Ascending aorta (tissue), 2 donors: ENCODE measurements around the gene POLR2L. TPM values are rescaled to one million over a fixed set of nuclear protein-coding genes. Genes with fewer than 3 reads are reported as not detected.

Experiments used
- DNase-seq, 2 donors: peaks; one replicate each; pipeline ENCODE4 v3.0.0-alpha.2; 2019; ENCODE audit warnings: low spot score in 2 of 2
- H3K27ac ChIP-seq, 2 donors: fragments of 200-600 bp; sonication (generic); one replicate each; pipeline ENCODE4 v1.5.1; 2016 to 2017; ENCODE audit warnings: mild to moderate bottlenecking in 1 of 2
- H3K27me3 ChIP-seq: fragments of 200-600 bp; sonication (generic); one replicate; pipeline ENCODE4 v1.5.1; 2017
- H3K36me3 ChIP-seq, 2 donors: fragments of 200-600 bp; sonication (generic); one replicate each; pipeline ENCODE4 v1.5.1; 2016
- H3K4me1 ChIP-seq, 2 donors: fragments of 200-600 bp; sonication (generic); one replicate each; pipeline ENCODE4 v1.5.1; 2016 to 2017; ENCODE audit warnings: mild to moderate bottlenecking in 1 of 2
- H3K4me3 ChIP-seq, 2 donors: fragments of 200-600 bp; sonication (generic); one replicate each; pipeline ENCODE4 v1.5.1; 2016 to 2017; ENCODE audit warnings: mild to moderate bottlenecking in 1 of 2
- H3K9me3 ChIP-seq, 2 donors: fragments of 200-600 bp; sonication (generic); one replicate each; pipeline ENCODE4 v1.5.1; 2016
- intact Hi-C: fragments of 100-400 bp; cut with DNase I; formaldehyde crosslinking; loops from one replicate; pipeline ENCODE4 v1.15.1; 2023
- total RNA-seq: library from RNA; depleted of rRNA; stranded (reverse); fragments of >200 nt; gene quantifications from one replicate; pipeline ENCODE4 v1.1.0, GENCODE V29; 2016
- TF ChIP-seq, protein P1 (sequence below), 3 experiments: fragments of 200-600 bp in 2 of 3; fragments of 450-650 bp in 1 of 3; sonication (generic) in 2 of 3; IDR thresholded peaks; one replicate each; pipeline ENCODE4 v1.5.1; 2016 to 2019; ENCODE audit warnings: antibody characterized with exemption in 3 of 3, mild to moderate bottlenecking in 1 of 3, moderate library complexity in 1 of 3

The POLR2L gene
- total RNA-seq, 1 donor from 2014 or later: 141 TPM

DNA sequence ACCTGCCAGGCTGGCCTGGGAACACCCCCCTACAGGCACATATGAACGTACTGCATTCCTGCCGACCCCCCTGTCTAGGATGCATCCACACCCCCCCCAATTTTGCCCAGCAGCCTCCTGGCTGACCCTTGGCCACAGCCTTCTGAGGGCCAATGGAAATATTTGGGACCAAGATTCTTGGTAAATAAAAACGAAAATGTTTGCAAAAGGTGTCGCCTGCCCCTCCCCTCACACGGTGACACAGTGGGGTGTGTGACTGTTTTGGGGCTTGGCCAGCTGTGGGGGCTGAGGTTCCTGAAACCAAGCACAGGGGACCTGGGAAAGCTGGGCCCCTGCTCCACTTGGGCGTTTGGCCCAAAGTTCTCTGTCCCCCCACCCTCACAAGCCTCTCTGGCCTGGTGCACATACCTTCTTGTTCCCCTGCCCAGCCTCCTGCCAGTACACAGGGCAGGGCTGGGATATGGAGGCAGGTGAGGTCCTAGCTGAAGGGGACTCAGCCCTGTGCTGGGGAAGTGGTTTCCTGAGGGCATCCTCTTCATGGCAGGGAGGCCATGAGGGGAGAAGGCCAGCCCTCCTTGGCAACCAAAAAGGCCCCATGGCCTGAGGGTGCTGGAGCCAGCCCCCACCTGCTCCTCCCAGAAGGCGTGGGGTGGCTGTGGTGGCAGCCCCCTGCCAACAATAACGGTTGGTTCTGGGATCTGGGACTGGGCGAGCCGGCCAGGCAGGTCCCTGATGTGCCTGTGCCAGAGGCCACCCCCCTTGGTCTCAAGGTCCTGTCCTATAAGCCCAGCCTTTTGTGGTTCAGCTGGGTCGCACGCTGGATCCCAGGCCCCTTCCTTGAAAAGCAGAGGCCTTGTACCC lies 16.7 kb downstream of the POLR2L start:
- TF ChIP-seq, protein P1, sequence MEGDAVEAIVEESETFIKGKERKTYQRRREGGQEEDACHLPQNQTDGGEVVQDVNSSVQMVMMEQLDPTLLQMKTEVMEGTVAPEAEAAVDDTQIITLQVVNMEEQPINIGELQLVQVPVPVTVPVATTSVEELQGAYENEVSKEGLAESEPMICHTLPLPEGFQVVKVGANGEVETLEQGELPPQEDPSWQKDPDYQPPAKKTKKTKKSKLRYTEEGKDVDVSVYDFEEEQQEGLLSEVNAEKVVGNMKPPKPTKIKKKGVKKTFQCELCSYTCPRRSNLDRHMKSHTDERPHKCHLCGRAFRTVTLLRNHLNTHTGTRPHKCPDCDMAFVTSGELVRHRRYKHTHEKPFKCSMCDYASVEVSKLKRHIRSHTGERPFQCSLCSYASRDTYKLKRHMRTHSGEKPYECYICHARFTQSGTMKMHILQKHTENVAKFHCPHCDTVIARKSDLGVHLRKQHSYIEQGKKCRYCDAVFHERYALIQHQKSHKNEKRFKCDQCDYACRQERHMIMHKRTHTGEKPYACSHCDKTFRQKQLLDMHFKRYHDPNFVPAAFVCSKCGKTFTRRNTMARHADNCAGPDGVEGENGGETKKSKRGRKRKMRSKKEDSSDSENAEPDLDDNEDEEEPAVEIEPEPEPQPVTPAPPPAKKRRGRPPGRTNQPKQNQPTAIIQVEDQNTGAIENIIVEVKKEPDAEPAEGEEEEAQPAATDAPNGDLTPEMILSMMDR (IDR thresholded peaks at IDR 0.05): no peak
- Histone ChIP-seq H3K36me3 (peaks cover 36 to 45% of the 10 kb centered on the region in 2 donors), H3K27ac (no peak overlapping the region), H3K4me1 (peaks cover 19 to 44% of the 10 kb centered on the region in 2 donors), H3K9me3 (no peaks in the 10 kb centered on the region), H3K4me3 (no peak overlapping the region), H3K27me3 (no peaks in the 10 kb centered on the region)
- no peak for DNase-seq
- intact Hi-C loops: no loop called here

DNA sequence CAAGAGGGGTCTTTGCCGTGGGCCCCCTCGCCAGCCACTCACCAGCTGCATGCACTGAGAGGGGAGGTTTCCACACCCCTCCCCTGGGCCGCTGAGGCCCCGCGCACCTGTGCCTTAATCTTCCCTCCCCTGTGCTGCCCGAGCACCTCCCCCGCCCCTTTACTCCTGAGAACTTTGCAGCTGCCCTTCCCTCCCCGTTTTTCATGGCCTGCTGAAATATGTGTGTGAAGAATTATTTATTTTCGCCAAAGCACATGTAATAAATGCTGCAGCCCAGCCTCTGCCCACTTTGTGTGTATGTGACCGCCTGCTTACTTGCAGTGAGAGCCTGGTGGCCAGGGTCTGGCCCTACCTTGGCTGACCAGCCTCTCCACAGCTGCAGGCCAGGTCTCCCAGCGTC lies 17.4 kb downstream of the POLR2L start:
- H3K27me3 ChIP-seq: no peaks in the 10 kb centered on the region
- intact Hi-C loops: no loop called here

DNA sequence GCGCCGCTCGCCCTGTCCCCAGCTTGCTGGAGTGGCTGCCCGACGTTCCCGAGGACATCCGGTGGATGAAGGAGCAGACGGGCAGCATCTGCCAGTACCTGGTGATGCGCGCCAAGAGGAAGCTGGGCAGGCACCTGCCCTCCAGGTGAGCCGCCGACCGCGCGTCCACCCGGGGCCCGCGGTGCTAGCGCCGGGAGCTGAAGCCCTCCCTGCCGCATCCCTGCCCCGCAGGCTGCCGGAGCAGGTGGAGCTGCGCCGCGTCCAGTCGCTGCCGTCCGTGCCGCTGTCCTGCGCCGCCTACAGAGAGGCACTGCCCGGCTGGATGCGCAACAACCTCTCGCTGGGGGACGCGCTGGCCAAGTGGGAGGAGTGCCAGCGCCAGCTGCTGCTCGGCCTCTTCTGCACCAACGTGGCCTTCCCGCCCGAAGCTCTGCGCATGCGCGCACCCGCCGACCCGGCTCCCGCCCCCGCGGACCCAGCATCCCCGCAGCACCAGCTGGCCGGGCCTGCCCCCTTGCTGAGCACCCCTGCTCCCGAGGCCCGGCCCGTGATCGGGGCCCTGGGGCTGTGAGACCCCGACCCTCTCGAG lies 17.9 kb downstream of the POLR2L start:
- no peak for DNase-seq
- Histone ChIP-seq H3K4me3 (no peak overlapping the region), H3K4me1 (peaks cover 16 to 33% of the 10 kb centered on the region in 2 donors), H3K27ac (no peak overlapping the region), H3K36me3 (peaks cover 36 to 45% of the 10 kb centered on the region in 2 donors), H3K27me3 (no peaks in the 10 kb centered on the region), H3K9me3 (no peaks in the 10 kb centered on the region)
- intact Hi-C loops: no loop called here
- TF ChIP-seq, protein P1 (IDR thresholded peaks at IDR 0.05): no peak

More for the DNA sequence above, 17.4 kb downstream of the POLR2L start:
- Histone ChIP-seq H3K4me1 (peaks cover 21 to 38% of the 10 kb centered on the region in 2 donors), H3K4me3 (no peak overlapping the region), H3K36me3 (peaks cover 36 to 45% of the 10 kb centered on the region in 2 donors), H3K27ac (no peak overlapping the region), H3K9me3 (no peaks in the 10 kb centered on the region)
- TF ChIP-seq, protein P1 (IDR thresholded peaks at IDR 0.05): no peak
- no peak for DNase-seq

DNA sequence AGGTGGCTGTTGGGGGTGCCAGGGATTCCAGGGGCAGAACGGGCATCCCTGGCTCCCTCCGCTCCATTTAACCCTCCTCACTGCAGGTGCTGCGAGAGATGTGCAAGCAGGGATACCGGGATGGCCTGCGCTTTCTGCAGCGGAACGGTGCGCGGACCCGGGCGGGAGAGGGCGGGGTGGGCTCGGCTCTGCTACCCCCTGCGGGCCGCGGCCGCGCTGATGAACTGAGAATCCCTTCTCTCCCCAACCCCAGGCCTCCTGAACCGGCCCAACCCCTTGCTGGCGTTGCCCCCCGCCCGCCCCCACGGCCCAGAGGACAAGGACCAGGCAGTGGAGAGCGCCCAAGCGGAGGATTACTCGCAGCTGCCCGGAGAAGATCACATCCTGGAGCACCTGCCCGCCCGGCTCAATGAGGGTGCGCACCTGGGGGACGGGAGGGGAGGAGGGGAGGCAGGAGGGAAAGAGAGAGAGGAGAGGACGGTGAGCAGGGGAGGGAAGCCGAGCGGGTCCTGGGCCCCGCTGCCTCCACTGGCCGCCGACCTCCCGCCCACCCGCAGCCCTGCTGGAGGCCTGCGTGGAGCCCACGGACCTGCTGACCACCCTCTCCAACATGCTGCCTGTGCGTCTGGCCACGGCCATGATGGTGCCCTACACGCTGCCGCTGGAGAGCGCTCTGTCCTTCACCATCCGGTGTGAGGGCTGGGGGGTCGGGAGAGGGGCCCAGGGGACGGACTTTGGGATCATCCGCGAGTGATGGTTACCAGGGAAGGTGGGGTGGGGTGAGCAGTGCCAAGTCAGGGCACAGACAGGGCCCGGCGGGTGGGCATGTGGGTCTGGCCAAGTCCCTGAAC lies 18.7 kb downstream of the POLR2L start:
- DNase-seq: no peak
- Histone ChIP-seq H3K9me3 (no peaks in the 10 kb centered on the region), H3K36me3 (peaks cover 36 to 45% of the 10 kb centered on the region in 2 donors), H3K4me1 (peaks cover 16 to 33% of the 10 kb centered on the region in 2 donors), H3K27me3 (no peaks in the 10 kb centered on the region), H3K27ac (no peak overlapping the region), H3K4me3 (no peak overlapping the region)
- TF ChIP-seq, protein P1 (IDR thresholded peaks at IDR 0.05): no peak
- intact Hi-C loops: no loop called here

DNA sequence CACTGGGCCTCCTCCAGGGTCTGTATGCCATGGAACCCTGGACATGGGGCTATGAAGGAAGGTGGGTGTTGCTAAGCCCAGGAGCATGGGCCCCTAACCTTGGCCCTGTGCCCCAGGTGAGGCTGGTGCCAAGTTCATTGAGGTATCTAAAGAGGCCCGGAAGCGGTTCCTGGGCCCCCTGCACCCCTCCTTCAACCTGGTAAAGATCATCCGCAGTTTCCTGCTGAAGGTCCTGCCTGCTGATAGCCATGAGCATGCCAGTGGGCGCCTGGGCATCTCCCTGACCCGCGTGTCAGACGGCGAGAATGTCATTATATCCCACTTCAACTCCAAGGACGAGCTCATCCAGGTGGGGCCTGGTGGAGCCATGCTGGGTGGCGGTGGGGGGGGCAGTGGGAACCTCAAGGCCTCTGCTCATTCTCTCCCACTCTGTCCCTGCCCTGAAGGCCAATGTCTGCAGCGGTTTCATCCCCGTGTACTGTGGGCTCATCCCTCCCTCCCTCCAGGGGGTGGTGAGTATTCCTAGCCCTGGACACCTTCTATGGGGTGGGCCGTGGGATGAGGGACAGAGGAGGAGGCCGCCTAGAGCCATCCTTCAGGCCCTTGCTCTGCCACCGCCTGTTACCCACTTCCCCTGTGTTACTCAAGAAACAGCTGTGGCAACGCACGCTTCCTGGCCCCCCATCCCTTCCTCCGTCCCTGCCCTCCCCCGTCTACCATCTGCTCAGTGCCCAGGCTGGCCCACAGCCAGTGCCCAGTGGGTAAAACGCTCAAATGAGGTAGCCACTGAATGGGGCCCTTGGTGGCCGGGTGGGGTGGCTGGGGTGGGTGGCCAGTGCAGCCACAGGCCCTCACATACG lies 20.6 kb downstream of the POLR2L start:
- no peak for DNase-seq
- TF ChIP-seq, protein P1 (IDR thresholded peaks at IDR 0.05): no peak
- intact Hi-C loops: no loop called here
- no peaks in the 10 kb centered on the region for H3K27me3 ChIP-seq
- peak overlapping the region; percentile 18 to 80 for H3K4me3 ChIP-seq
- peaks cover 36 to 45% of the 10 kb centered on the region in 2 donors for H3K36me3 ChIP-seq
- peaks cover 16 to 26% of the 10 kb centered on the region in 2 donors for H3K4me1 ChIP-seq
- no peaks in the 10 kb centered on the region for H3K9me3 ChIP-seq
- peak overlapping the region; percentile 66 to 98 for H3K27ac ChIP-seq
